Dendritic cell treated with granulocyte-macrophage colony-stimulating factor and Interleukin-4, amounts not matched to agents 40 ng/mL and 50 ng/mL, for 4 days (primary cell): ENCODE data around the gene AMIGO1.

Experiments
- H3K27ac Mint-ChIP-seq: one replicate; pipeline ENCODE4 v1.8.0; 2022; ENCODE audit warnings: mild to moderate bottlenecking, mixed read lengths
- H3K27me3 Mint-ChIP-seq: one replicate; pipeline ENCODE4 v1.8.0; 2022; ENCODE audit warnings: mild to moderate bottlenecking, mixed read lengths
- H3K36me3 Mint-ChIP-seq: one replicate; pipeline ENCODE4 v1.8.0; 2022; ENCODE audit warnings: low read depth, mixed read lengths
- H3K4me1 Mint-ChIP-seq: one replicate; pipeline ENCODE4 v1.8.0; 2022; ENCODE audit warnings: low read depth, mixed read lengths
- H3K4me3 Mint-ChIP-seq: one replicate; pipeline ENCODE4 v1.8.0; 2022; ENCODE audit warnings: mild to moderate bottlenecking, moderate library complexity, mixed read lengths
- H3K9me3 Mint-ChIP-seq: one replicate; pipeline ENCODE4 v1.8.0; 2022; ENCODE audit warnings: mixed read lengths
- intact Hi-C: fragments of 100-400 bp; cut with micrococcal nuclease; formaldehyde crosslinking; loops from one replicate; pipeline ENCODE4 v1.15.0; 2022

Gene AMIGO1

GRCh38 chr1:109490029-109490933 is 19.2 kb downstream of the AMIGO1 start:
- peaks cover 30% of the 10 kb centered on the region for H3K36me3 Mint-ChIP-seq
- no peaks in the 10 kb centered on the region for H3K9me3 Mint-ChIP-seq
- H3K4me3 Mint-ChIP-seq = no peak overlapping the region
- H3K4me1 Mint-ChIP-seq = peaks cover 22% of the 10 kb centered on the region
- intact Hi-C loops = loop anchor here (1.0 kb wide), 1 partner anchor 42 kb away; no protein-coding TSS in a partner anchor
- no peak overlapping the region for H3K27ac Mint-ChIP-seq
- H3K27me3 Mint-ChIP-seq = no peaks in the 10 kb centered on the region

- no peaks in the 10 kb centered on the region for H3K9me3 Mint-ChIP-seq
- peaks cover 22% of the 10 kb centered on the region for H3K4me1 Mint-ChIP-seq
Measured at GRCh38 chr1:109488696-109489095, 20.8 kb downstream of the AMIGO1 start.

GRCh38 chr1:109488201-109488600 is 21.3 kb downstream of the AMIGO1 start:
- intact Hi-C loops = no loop called here
- no peaks in the 10 kb centered on the region for H3K9me3 Mint-ChIP-seq
- peaks cover 19% of the 10 kb centered on the region for H3K36me3 Mint-ChIP-seq

More at GRCh38 chr1:109488696-109489095, 20.8 kb downstream of the AMIGO1 start:
- intact Hi-C loops = no loop called here
- Mint-ChIP-seq H3K27me3 (no peaks in the 10 kb centered on the region), H3K4me3 (no peak overlapping the region), H3K27ac (no peak overlapping the region), H3K36me3 (peaks cover 19% of the 10 kb centered on the region)

GRCh38 chr1:109487261-109487660 is 22.3 kb downstream of the AMIGO1 start:
- H3K9me3 Mint-ChIP-seq = no peaks in the 10 kb centered on the region
- H3K27ac Mint-ChIP-seq = no peak overlapping the region
- no peak overlapping the region for H3K4me3 Mint-ChIP-seq
- peaks cover 13% of the 10 kb centered on the region for H3K27me3 Mint-ChIP-seq
- intact Hi-C loops = no loop called here
- H3K4me1 Mint-ChIP-seq = peaks cover 32% of the 10 kb centered on the region
- H3K36me3 Mint-ChIP-seq = peaks cover 19% of the 10 kb centered on the region

More at GRCh38 chr1:109488201-109488600, 21.3 kb downstream of the AMIGO1 start:
- no peak overlapping the region for H3K27ac Mint-ChIP-seq
- H3K4me3 Mint-ChIP-seq = no peak overlapping the region
- peaks cover 26% of the 10 kb centered on the region for H3K4me1 Mint-ChIP-seq
- H3K27me3 Mint-ChIP-seq = peaks cover 3% of the 10 kb centered on the region

- H3K36me3 Mint-ChIP-seq = peaks cover 19% of the 10 kb centered on the region
- intact Hi-C loops = no loop called here
- peak overlapping the region; percentile 82 for H3K4me3 Mint-ChIP-seq
- peaks cover 26% of the 10 kb centered on the region for H3K4me1 Mint-ChIP-seq
- peak overlapping the region; percentile 77 for H3K27ac Mint-ChIP-seq
- H3K9me3 Mint-ChIP-seq = no peaks in the 10 kb centered on the region
- H3K27me3 Mint-ChIP-seq = peaks cover 33% of the 10 kb centered on the region
Measured at GRCh38 chr1:109485001-109485400, 24.5 kb downstream of the AMIGO1 start.

- peak overlapping the region; percentile 82 for H3K4me3 Mint-ChIP-seq
- H3K36me3 Mint-ChIP-seq = peaks cover 19% of the 10 kb centered on the region
- peak overlapping the region; percentile 77 for H3K27ac Mint-ChIP-seq
- no peaks in the 10 kb centered on the region for H3K9me3 Mint-ChIP-seq
- intact Hi-C loops = loop anchor here (5.0 kb wide), 1 partner anchor 237 kb away; the partner anchor contains the start of gene CELSR2
- H3K27me3 Mint-ChIP-seq = peaks cover 38% of the 10 kb centered on the region
- peaks cover 28% of the 10 kb centered on the region for H3K4me1 Mint-ChIP-seq
Measured at GRCh38 chr1:109484519-109484975, 25.0 kb downstream of the AMIGO1 start.

GRCh38 chr1:109483672-109484518 is 25.6 kb downstream of the AMIGO1 start, which contains the start of gene ATXN7L2:
Gene ATXN7L2, plus strand, starts transcription at chr1:109483905. Its CDS starts 49 bp downstream, at chr1:109483954.
- Mint-ChIP-seq H3K27me3 (peaks cover 44% of the 10 kb centered on the region), H3K36me3 (peaks cover 16% of the 10 kb centered on the region), H3K9me3 (no peaks in the 10 kb centered on the region), H3K27ac (peak within 1 kb of the TSS; percentile 77), H3K4me3 (peak within 1 kb of the TSS; percentile 82), H3K4me1 (peaks cover 35% of the 10 kb centered on the region)
- intact Hi-C loops = loop anchor here (1.0 to 5.0 kb wide), 2 partner anchors 58 to 237 kb away; partner anchors contain the start of genes CELSR2 and PSMA5

- intact Hi-C loops = loop anchor here (1.0 to 5.0 kb wide), 2 partner anchors 57 to 236 kb away; partner anchors contain the start of genes CELSR2 and PSMA5
- Mint-ChIP-seq H3K9me3 (no peaks in the 10 kb centered on the region), H3K4me1 (peaks cover 43% of the 10 kb centered on the region), H3K27ac (peak overlapping the region; percentile 77), H3K27me3 (peaks cover 44% of the 10 kb centered on the region), H3K4me3 (peak overlapping the region; percentile 78), H3K36me3 (peaks cover 9% of the 10 kb centered on the region)
Measured at GRCh38 chr1:109482791-109483671, 26.5 kb downstream of the AMIGO1 start.

- H3K4me1 Mint-ChIP-seq = peaks cover 49% of the 10 kb centered on the region
- intact Hi-C loops = loop anchor here (5.0 kb wide), 1 partner anchor 235 kb away; the partner anchor contains the start of gene CELSR2
- no peak overlapping the region for H3K27ac Mint-ChIP-seq
- no peaks in the 10 kb centered on the region for H3K9me3 Mint-ChIP-seq
- H3K4me3 Mint-ChIP-seq = no peak overlapping the region
- peaks cover 44% of the 10 kb centered on the region for H3K27me3 Mint-ChIP-seq
- H3K36me3 Mint-ChIP-seq = peaks cover 1% of the 10 kb centered on the region
Measured at GRCh38 chr1:109482242-109482641, 27.3 kb downstream of the AMIGO1 start.

- H3K27ac Mint-ChIP-seq = no peak overlapping the region
- intact Hi-C loops = loop anchor here (5.0 kb wide), 1 partner anchor 234 kb away; the partner anchor contains the start of gene CELSR2
- peaks cover 49% of the 10 kb centered on the region for H3K4me1 Mint-ChIP-seq
- no peak overlapping the region for H3K4me3 Mint-ChIP-seq
- no peaks in the 10 kb centered on the region for H3K9me3 Mint-ChIP-seq
- peaks cover 44% of the 10 kb centered on the region for H3K27me3 Mint-ChIP-seq
- H3K36me3 Mint-ChIP-seq = no peaks in the 10 kb centered on the region
Measured at GRCh38 chr1:109481646-109482045, 27.9 kb downstream of the AMIGO1 start.

GRCh38 chr1:109479901-109480300 is 29.6 kb downstream of the AMIGO1 start:
- no peaks in the 10 kb centered on the region for H3K36me3 Mint-ChIP-seq
- intact Hi-C loops = loop anchor here (5.0 kb wide), 1 partner anchor 233 kb away; the partner anchor contains the start of gene CELSR2
- peak overlapping the region; percentile 25 for H3K27ac Mint-ChIP-seq
- no peak overlapping the region for H3K4me3 Mint-ChIP-seq
- no peaks in the 10 kb centered on the region for H3K9me3 Mint-ChIP-seq
- peaks cover 42% of the 10 kb centered on the region for H3K4me1 Mint-ChIP-seq
- H3K27me3 Mint-ChIP-seq = peaks cover 52% of the 10 kb centered on the region

GRCh38 chr1:109479311-109479710 is 30.2 kb downstream of the AMIGO1 start:
- H3K9me3 Mint-ChIP-seq = no peaks in the 10 kb centered on the region
- no peak overlapping the region for H3K4me3 Mint-ChIP-seq
- peaks cover 36% of the 10 kb centered on the region for H3K4me1 Mint-ChIP-seq
- no peaks in the 10 kb centered on the region for H3K36me3 Mint-ChIP-seq
- peaks cover 56% of the 10 kb centered on the region for H3K27me3 Mint-ChIP-seq
- intact Hi-C loops = no loop called here
- peak overlapping the region; percentile 25 for H3K27ac Mint-ChIP-seq
